H9 (cell line): ENCODE results near the gene COL4A1. TPM values are rescaled to one million over a fixed set of nuclear protein-coding genes. Genes with fewer than 3 reads are reported as not detected.

ENCODE experiments used
- DNase-seq: peaks from one replicate; pipeline ENCODE4 v3.0.0-alpha.2; 2017
- H2AFZ ChIP-seq: one replicate; pipeline ENCODE4 v1.6.1; 2013; ENCODE audit warnings: mild to moderate bottlenecking, low read length, control low read depth, moderate library complexity
- H2AK5ac ChIP-seq: 2 replicates; pipeline ENCODE4 v1.6.1; 2013; ENCODE audit warnings: low read length, control low read depth, mixed read lengths; ENCODE audit not compliant: insufficient read length
- H2BK120ac ChIP-seq: one replicate; pipeline ENCODE4 v1.6.1; 2013; ENCODE audit warnings: low read depth, mild to moderate bottlenecking, low read length, control low read depth, inconsistent platforms; ENCODE audit not compliant: poor library complexity, severe bottlenecking
- H2BK12ac ChIP-seq: 2 replicates; pipeline ENCODE4 v1.6.1; 2013; ENCODE audit warnings: low read length, control low read depth, mixed read lengths, low read depth; ENCODE audit not compliant: insufficient read length
- H2BK15ac ChIP-seq: 2 replicates; pipeline ENCODE4 v1.6.1; 2013; ENCODE audit warnings: low read depth, low read length, control low read depth
- H2BK20ac ChIP-seq: one replicate; pipeline ENCODE4 v1.6.1; 2013; ENCODE audit warnings: low read depth, mild to moderate bottlenecking, low read length, control low read depth, inconsistent platforms; ENCODE audit not compliant: poor library complexity, severe bottlenecking
- H2BK5ac ChIP-seq: 2 replicates; pipeline ENCODE4 v1.6.1; 2013; ENCODE audit warnings: low read length, control low read depth, mixed read lengths; ENCODE audit not compliant: insufficient read length
- H3K14ac ChIP-seq: 2 replicates; pipeline ENCODE4 v1.6.1; 2013; ENCODE audit warnings: low read length, control low read depth; ENCODE audit not compliant: insufficient read depth
- H3K18ac ChIP-seq: 2 replicates; pipeline ENCODE4 v1.6.1; 2013; ENCODE audit warnings: low read depth, mild to moderate bottlenecking, mixed read lengths, low read length, control low read depth; ENCODE audit not compliant: insufficient read length
- H3K23ac ChIP-seq: 2 replicates; pipeline ENCODE4 v1.6.1; 2013; ENCODE audit warnings: low read length, control low read depth, mixed read lengths, low read depth; ENCODE audit not compliant: insufficient read length
- H3K23me2 ChIP-seq: 2 replicates; pipeline ENCODE4 v1.6.1; 2013; ENCODE audit warnings: low read depth, mild to moderate bottlenecking, mixed read lengths, low read length, control low read depth; ENCODE audit not compliant: insufficient read length, poor library complexity, severe bottlenecking
- H3K27ac ChIP-seq: 2 replicates; pipeline ENCODE4 v1.5.1; 2013; ENCODE audit warnings: low read length, control low read depth, mixed read lengths, low read depth; ENCODE audit not compliant: insufficient read length
- H3K27me3 ChIP-seq: 2 replicates; pipeline ENCODE4 v1.6.1; 2013; ENCODE audit warnings: low read length, control low read depth, inconsistent platforms; ENCODE audit not compliant: insufficient read depth
- H3K4ac ChIP-seq: 2 replicates; pipeline ENCODE4 v1.6.1; 2013; ENCODE audit warnings: low read depth, mild to moderate bottlenecking, control low read depth, inconsistent platforms, low read length, moderate library complexity
- H3K4me1 ChIP-seq: 2 replicates; pipeline ENCODE4 v1.6.1; 2013; ENCODE audit warnings: low read length, control low read depth, inconsistent platforms; ENCODE audit not compliant: insufficient read depth
- H3K4me2 ChIP-seq: 2 replicates; pipeline ENCODE4 v1.6.1; 2013; ENCODE audit warnings: low read length, control low read depth, mixed read lengths; ENCODE audit not compliant: insufficient read length, insufficient read depth
- H3K56ac ChIP-seq: 2 replicates; pipeline ENCODE4 v1.6.1; 2013; ENCODE audit warnings: low read depth, mild to moderate bottlenecking, mixed read lengths, low read length, control low read depth; ENCODE audit not compliant: insufficient read length
- H3K79me1 ChIP-seq: 2 replicates; pipeline ENCODE4 v1.6.1; 2013; ENCODE audit warnings: low read depth, mild to moderate bottlenecking, moderate library complexity, low read length, control low read depth, inconsistent platforms; ENCODE audit not compliant: insufficient read depth, poor library complexity, severe bottlenecking
- H3K79me2 ChIP-seq: 2 replicates; pipeline ENCODE4 v1.6.1; 2013; ENCODE audit warnings: low read length, control low read depth, inconsistent platforms; ENCODE audit not compliant: insufficient read depth
- H3K9ac ChIP-seq: 2 replicates; pipeline ENCODE4 v1.6.1; 2013; ENCODE audit warnings: low read length, control low read depth, mixed read lengths; ENCODE audit not compliant: insufficient read length; ENCODE audit errors: extremely low read depth
- H3K9me3 ChIP-seq: one replicate; pipeline ENCODE4 v1.6.1; 2013; ENCODE audit warnings: low read depth, low read length, inconsistent platforms; ENCODE audit not compliant: control insufficient read depth
- H3T11ph ChIP-seq: one replicate; pipeline ENCODE4 v1.6.1; 2013; ENCODE audit warnings: mild to moderate bottlenecking, low read length, control low read depth, inconsistent platforms
- H4K20me1 ChIP-seq: one replicate; pipeline ENCODE4 v1.6.1; 2013; ENCODE audit not compliant: control insufficient read depth, insufficient read length, insufficient read depth
- H4K5ac ChIP-seq: 2 replicates; pipeline ENCODE4 v1.6.1; 2013; ENCODE audit warnings: low read depth, mild to moderate bottlenecking, mixed read lengths, low read length, control low read depth; ENCODE audit not compliant: insufficient read length
- H4K8ac ChIP-seq: replicated peaks from 2 replicates; pipeline ENCODE4 v1.6.1; 2013; ENCODE audit warnings: low read length, control low read depth, mixed read lengths, low read depth; ENCODE audit not compliant: insufficient read length
- H4K91ac ChIP-seq: 2 replicates; pipeline ENCODE4 v1.6.1; 2013; ENCODE audit warnings: low read depth, mild to moderate bottlenecking, moderate library complexity, mixed read lengths, low read length, control low read depth; ENCODE audit not compliant: insufficient read length
- H3K27ac Mint-ChIP-seq, 3 experiments: 2 replicates in 2 of 3; 3 replicates in 1 of 3; pipeline ENCODE4 v1.8.0; 2020 to 2021; ENCODE audit warnings: mixed read lengths in 3 of 3, mild to moderate bottlenecking in 1 of 3, moderate library complexity in 1 of 3
- H3K27me3 Mint-ChIP-seq: 2 replicates; pipeline ENCODE4 v1.8.0; 2021; ENCODE audit warnings: low read depth, mild to moderate bottlenecking, moderate library complexity, mixed read lengths
- H3K36me3 Mint-ChIP-seq, 3 experiments: 2 replicates in 2 of 3; 3 replicates in 1 of 3; pipeline ENCODE4 v1.8.0; 2020 to 2021; ENCODE audit warnings: low read depth in 3 of 3, mixed read lengths in 3 of 3; ENCODE audit not compliant: insufficient read depth in 1 of 3
- H3K4me1 Mint-ChIP-seq, 2 experiments: 2 replicates each; pipeline ENCODE4 v1.8.0; 2020; ENCODE audit warnings: mixed read lengths in 2 of 2
- H3K4me3 Mint-ChIP-seq, 2 experiments: 2 replicates in 1 of 2; 3 replicates in 1 of 2; pipeline ENCODE4 v1.8.0; 2020 to 2021; ENCODE audit warnings: mild to moderate bottlenecking in 2 of 2, mixed read lengths in 2 of 2, moderate library complexity in 1 of 2
- H3K9me3 Mint-ChIP-seq, 2 experiments: 2 replicates in 1 of 2; 3 replicates in 1 of 2; pipeline ENCODE4 v1.8.0; 2020; ENCODE audit warnings: mild to moderate bottlenecking in 2 of 2, mixed read lengths in 2 of 2, moderate library complexity in 1 of 2
- WGBS: extraction: QIAGEN DNeasy Blood & Tissue Kit; methylation state at CpG from one replicate; pipeline ENCODE4 v1.1.7; 2013; ENCODE audit warnings: missing lambda C conversion rate, low lambda C conversion rate, mixed read lengths; ENCODE audit not compliant: insufficient read length; ENCODE audit errors: extremely low coverage; 5-methylcytosine and 5-hydroxymethylcytosine counted together
- total RNA-seq: library from RNA; stranded (reverse); gene quantifications from 2 replicates; pipeline ENCODE4 v1.2.1, GENCODE V29; 2021
- TF ChIP-seq, protein P1 (sequence below): fragments of 200-600 bp; sonication (generic); conservative IDR thresholded peaks from 3 replicates; pipeline ENCODE4 v1.8.0; 2021; ENCODE audit warnings: antibody characterized with exemption, mild to moderate bottlenecking

COL4A1 gene
- total RNA-seq, 1 experiment from 2014 or later: 73.1 TPM

DNA sequence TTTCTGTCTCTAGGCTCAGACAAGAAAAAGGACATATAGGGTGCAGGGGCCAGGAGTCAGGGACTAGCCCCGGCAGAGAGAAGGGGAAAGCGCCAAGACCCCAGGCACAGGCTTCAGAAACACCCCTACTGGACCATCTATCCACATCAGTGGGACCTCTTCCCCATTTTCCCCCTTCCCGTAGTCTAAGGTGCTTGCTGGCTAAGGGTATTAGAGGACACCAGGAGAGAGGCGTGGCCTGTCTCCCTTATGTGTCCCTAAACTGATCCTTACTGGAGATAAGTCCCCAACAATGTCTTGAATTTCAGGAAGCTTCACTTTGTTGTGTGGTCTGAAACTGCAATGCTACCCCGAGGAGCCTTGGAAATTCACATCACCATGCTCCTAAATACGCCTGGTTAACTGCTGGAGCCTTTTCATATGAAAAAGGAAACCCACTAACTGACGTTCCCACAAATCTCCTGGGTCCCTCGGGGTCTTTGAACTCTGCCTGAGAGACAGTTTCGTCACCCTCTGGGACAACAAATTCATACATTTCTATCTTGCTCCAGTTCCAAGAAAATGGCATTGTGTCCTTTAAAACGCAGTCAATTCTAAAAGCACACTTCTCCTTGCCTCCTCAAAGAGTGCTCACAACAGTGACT is 197.7 kb downstream of the COL4A1 start:
- no peak overlapping the region for H3K27ac ChIP-seq
- H3K4me1 Mint-ChIP-seq: peaks cover 25 to 30% of the 10 kb centered on the region in 2 experiments
- TF ChIP-seq, protein P1, sequence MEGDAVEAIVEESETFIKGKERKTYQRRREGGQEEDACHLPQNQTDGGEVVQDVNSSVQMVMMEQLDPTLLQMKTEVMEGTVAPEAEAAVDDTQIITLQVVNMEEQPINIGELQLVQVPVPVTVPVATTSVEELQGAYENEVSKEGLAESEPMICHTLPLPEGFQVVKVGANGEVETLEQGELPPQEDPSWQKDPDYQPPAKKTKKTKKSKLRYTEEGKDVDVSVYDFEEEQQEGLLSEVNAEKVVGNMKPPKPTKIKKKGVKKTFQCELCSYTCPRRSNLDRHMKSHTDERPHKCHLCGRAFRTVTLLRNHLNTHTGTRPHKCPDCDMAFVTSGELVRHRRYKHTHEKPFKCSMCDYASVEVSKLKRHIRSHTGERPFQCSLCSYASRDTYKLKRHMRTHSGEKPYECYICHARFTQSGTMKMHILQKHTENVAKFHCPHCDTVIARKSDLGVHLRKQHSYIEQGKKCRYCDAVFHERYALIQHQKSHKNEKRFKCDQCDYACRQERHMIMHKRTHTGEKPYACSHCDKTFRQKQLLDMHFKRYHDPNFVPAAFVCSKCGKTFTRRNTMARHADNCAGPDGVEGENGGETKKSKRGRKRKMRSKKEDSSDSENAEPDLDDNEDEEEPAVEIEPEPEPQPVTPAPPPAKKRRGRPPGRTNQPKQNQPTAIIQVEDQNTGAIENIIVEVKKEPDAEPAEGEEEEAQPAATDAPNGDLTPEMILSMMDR: no peak
- WGBS: no CpG with 5 or more reads among the region's 10 CpGs
- H3K27me3 ChIP-seq: no peaks in the 10 kb centered on the region
- no peak overlapping the region for H2BK5ac ChIP-seq
- no peak overlapping the region for H2BK120ac ChIP-seq
- H3K4ac ChIP-seq: no peak overlapping the region
- no peaks in the 10 kb centered on the region for H3K4me1 ChIP-seq
- no peaks in the 10 kb centered on the region for H3K79me1 ChIP-seq
- H3K9ac ChIP-seq: no peak overlapping the region
- H2AFZ ChIP-seq: no peak overlapping the region
- H2BK15ac ChIP-seq: no peak overlapping the region
- no peak overlapping the region for H4K91ac ChIP-seq
- H3T11ph ChIP-seq: no peak overlapping the region
- H4K20me1 ChIP-seq: no peaks in the 10 kb centered on the region
- H3K56ac ChIP-seq: no peak overlapping the region
- H3K23me2 ChIP-seq: no peaks in the 10 kb centered on the region
- H3K9me3 ChIP-seq: no peaks in the 10 kb centered on the region
- H3K14ac ChIP-seq: no peak overlapping the region
- H3K18ac ChIP-seq: no peak overlapping the region
- H2AK5ac ChIP-seq: no peak overlapping the region
- H3K79me2 ChIP-seq: no peaks in the 10 kb centered on the region
- peaks cover 7% of the 10 kb centered on the region for H3K27me3 Mint-ChIP-seq
- peak overlapping the region in 1 of 2 experiments; percentile 47; a peak in 1 of 5 replicates for H3K4me3 Mint-ChIP-seq
- H2BK12ac ChIP-seq: no peak overlapping the region
- peak overlapping the region in 1 of 3 experiments; percentile 31; a peak in 2 of 7 replicates for H3K27ac Mint-ChIP-seq
- H3K23ac ChIP-seq: no peak overlapping the region
- H2BK20ac ChIP-seq: no peak overlapping the region
- no peaks in the 10 kb centered on the region for H3K9me3 Mint-ChIP-seq
- H3K36me3 Mint-ChIP-seq: no peaks in the 10 kb centered on the region
- H3K4me2 ChIP-seq: no peak overlapping the region
- no peak overlapping the region for H4K5ac ChIP-seq
- DNase-seq: no peak
- no peak overlapping the region for H4K8ac ChIP-seq
